Astrocyte of the cerebellum (primary cell): Measurements from ENCODE around the gene MMP1.

Experiments used
- DNase-seq: peaks from one replicate; pipeline ENCODE4 v3.0.0-alpha.2; 2011; ENCODE audit warnings: low read depth
- H3K4me3 ChIP-seq: 2 replicates; pipeline ENCODE4 v1.5.1; 2011; ENCODE audit warnings: mild to moderate bottlenecking, low read depth, low read length, moderate library complexity
- CTCF ChIP-seq: IDR thresholded peaks from 2 replicates; pipeline ENCODE4 v1.5.1; 2012; ENCODE audit warnings: low read length, low read depth, moderate library complexity, mild to moderate bottlenecking; ENCODE audit errors: missing control alignments
- in situ Hi-C: cut with HindIII; loops from 2 replicates; pipeline ENCODE4 v1.10.0; 2017; ENCODE audit warnings: low sequenced_read_pairs

Gene MMP1

DNA sequence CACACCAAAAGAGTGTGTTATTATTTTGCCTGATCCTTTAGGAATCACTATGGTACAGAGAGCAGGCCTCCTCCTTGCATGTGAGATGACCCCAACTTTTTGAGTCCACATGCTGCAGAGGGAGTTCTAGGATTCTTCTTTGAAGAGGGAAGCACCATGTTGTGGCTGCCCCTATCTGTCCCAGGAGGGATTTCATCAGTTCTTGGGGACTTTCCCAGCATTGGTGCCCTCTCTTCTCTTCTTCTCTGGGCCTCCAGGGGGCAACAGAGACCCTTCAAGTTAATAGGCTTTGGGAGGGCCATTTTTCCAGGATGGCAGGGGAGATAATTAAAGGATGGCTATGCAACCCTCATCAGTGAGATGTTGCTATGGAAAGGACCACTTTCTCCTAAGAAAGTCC, 3.6 kb downstream of the MMP1 start:
- peak; percentile 52 for TF ChIP-seq CTCF
- H3K4me3 ChIP-seq: no peak overlapping the region
- DNase-seq: no peak
- in situ Hi-C loops: no loop called here

DNA sequence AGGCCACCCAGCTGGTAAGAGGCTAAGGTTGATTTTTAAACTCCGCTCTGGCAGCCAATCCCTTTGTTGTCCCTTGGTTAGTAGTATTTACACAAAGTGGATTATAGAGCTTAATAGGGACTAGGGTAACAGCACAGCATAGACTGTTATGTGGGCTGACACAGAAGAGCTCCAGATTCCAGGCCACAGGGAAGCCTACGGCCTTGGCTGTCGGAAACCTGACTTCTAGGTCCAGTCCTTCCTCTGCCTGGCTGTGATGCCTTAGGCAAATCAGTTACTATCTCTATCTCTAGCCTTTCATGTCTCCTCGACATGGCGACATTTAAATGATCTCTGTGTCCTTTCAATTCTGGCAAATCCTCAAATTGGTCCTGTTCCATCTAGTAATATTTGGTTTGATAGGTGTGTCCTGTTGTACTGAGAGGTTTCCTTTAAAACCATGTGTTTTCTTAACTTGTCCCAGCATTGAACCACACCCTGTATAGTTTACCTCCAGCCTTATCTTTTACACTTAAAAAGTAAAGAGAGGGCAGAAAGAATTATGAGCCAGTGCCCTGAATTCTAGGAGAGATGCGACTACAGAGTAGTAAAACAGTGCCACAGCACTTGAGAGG, 4.2 kb downstream of the MMP1 start:
- DNase-seq: no peak
- H3K4me3 ChIP-seq: no peak overlapping the region
- in situ Hi-C loops: no loop called here
- no peak for TF ChIP-seq CTCF

GRCh38 chr11:102792604-102793003, 5.4 kb downstream of the MMP1 start:
- in situ Hi-C loops: no loop called here
- no peak overlapping the region for H3K4me3 ChIP-seq
- no peak for TF ChIP-seq CTCF
- DNase-seq: no peak

DNA sequence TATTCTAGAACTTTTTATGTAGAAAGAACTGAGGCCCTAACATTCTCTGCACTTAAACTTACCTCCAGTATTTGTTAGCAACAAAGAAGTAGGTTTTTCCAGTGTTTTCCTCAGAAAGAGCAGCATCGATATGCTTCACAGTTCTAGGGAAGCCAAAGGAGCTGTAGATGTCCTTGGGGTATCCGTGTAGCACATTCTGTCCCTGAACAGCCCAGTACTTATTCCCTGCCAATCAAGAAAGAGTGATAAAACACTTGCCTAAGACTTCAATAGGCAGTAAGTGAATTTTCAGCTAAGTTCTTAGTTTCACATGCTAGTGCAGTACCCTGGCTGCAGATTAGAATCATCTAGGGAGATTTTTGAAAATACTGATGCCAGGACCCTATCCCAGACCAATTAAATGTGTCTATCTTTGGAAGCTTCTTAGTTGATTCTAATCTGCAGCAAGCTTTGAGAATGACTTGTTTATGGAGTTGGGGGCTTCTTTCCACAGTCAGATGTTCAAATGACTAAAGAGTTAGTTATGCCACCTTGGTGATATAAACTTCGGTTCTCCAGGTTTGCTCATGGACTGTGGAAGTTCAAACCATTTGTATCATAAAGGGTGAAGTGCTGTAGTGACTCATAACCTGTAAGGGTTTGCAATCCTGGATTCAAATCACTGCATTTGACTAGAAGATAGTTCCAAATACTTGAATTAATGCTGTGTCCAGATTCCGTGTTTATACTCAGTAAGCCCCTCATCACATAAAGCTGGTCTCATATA, 6.5 kb downstream of the MMP1 start:
- no peak overlapping the region for H3K4me3 ChIP-seq
- no peak for DNase-seq
- TF ChIP-seq CTCF: no peak
- in situ Hi-C loops: no loop called here

GRCh38 chr11:102788334-102788995, 9.5 kb downstream of the MMP1 start:
- DNase-seq: no peak
- no peak for TF ChIP-seq CTCF
- in situ Hi-C loops: no loop called here
- H3K4me3 ChIP-seq: no peak overlapping the region

GRCh38 chr11:102784380-102784779, 13.6 kb downstream of the MMP1 start:
- in situ Hi-C loops: no loop called here
- no peak overlapping the region for H3K4me3 ChIP-seq
- no peak for DNase-seq
- no peak for TF ChIP-seq CTCF
